Measurements from ENCODE around the gene MTOR. TPM values are rescaled to one million over a fixed set of nuclear protein-coding genes. Genes with fewer than 3 reads are reported as not detected.

Gene MTOR
- total and polyA plus RNA-seq, 10 of the 15 experiments (the other 5 are each of a cell fraction or from before 2014, with no cell fraction given), result 6.6 to 41.8 (median 29.8) TPM

GRCh38 chr1:11152755-11153154 is 109.6 kb downstream of the MTOR start:
- no peak for DNase-seq (ENCODE audit: low read depth, low spot score)
- Histone ChIP-seq H3K4me2 (ENCODE audit: control insufficient read depth, insufficient read depth) (no peak overlapping the region), H3K4me3 (no peak overlapping the region), H3K4me1 (ENCODE audit: control insufficient read depth, insufficient read depth, low read length) (no peaks in the 10 kb centered on the region), H3K9ac (ENCODE audit: control insufficient read depth, insufficient read depth, low read length) (no peak overlapping the region), H3K79me2 (ENCODE audit: control insufficient read depth, insufficient read depth, low read length) (no peaks in the 10 kb centered on the region), H2AFZ (ENCODE audit: control insufficient read depth, low read depth, low read length) (no peak overlapping the region), H3K36me3 (ENCODE audit: control insufficient read depth in 2 of 2, insufficient read depth in 2 of 2, low read length in 1 of 2) (peaks cover 4 to 36% of the 10 kb centered on the region in 2 experiments), H4K20me1 (ENCODE audit: control insufficient read depth, insufficient read depth) (no peaks in the 10 kb centered on the region; the same call in 1 of the 2 replicates), H3K9me3 (replicated peaks; ENCODE audit: control insufficient read depth, insufficient read depth, low read length) (no peaks in the 10 kb centered on the region), H3K27me3 (replicated peaks in 1 of 2; ENCODE audit: control insufficient read depth in 2 of 2, insufficient read depth in 2 of 2, low read length in 1 of 2) (no peaks in the 10 kb centered on the region), H3K27ac (ENCODE audit: control insufficient read depth, insufficient read depth) (no peak overlapping the region)
- CTCF ChIA-PET, result no interaction called here
- intact Hi-C loops (cut with micrococcal nuclease; ENCODE audit: unreplicated experiment), result no loop called here
- in situ Hi-C loops (cut with MboI), result no loop called here
- FAIRE-seq, result no peak
- SMC1A ChIA-PET (ENCODE audit: uncharacterized antibody, unreplicated experiment), result interaction anchor here (1.1 to 1.3 kb wide), 2 partner anchors 16 to 115 kb away, joined by 3 read pairs; no protein-coding TSS in a partner anchor
- WGBS (ENCODE audit: insufficient coverage, insufficient replicate concordance, low lambda C conversion rate, missing lambda C conversion rate), result 97% methylated on average over 9 of the region's 9 CpGs
- TF ChIP-seq, protein P1, sequence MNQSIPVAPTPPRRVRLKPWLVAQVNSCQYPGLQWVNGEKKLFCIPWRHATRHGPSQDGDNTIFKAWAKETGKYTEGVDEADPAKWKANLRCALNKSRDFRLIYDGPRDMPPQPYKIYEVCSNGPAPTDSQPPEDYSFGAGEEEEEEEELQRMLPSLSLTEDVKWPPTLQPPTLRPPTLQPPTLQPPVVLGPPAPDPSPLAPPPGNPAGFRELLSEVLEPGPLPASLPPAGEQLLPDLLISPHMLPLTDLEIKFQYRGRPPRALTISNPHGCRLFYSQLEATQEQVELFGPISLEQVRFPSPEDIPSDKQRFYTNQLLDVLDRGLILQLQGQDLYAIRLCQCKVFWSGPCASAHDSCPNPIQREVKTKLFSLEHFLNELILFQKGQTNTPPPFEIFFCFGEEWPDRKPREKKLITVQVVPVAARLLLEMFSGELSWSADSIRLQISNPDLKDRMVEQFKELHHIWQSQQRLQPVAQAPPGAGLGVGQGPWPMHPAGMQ (IDR thresholded peaks at IDR 0.05; ENCODE audit: borderline replicate concordance), result no peak
- TF ChIP-seq HDAC2 (IDR thresholded peaks at IDR 0.05), result no peak
- no peak for TF ChIP-seq CHD1 (IDR thresholded peaks at IDR 0.05; ENCODE audit: low read depth, low read length)
- TF ChIP-seq GATAD2B (conservative IDR thresholded peaks at IDR 0.05; ENCODE audit: low read depth), result no peak
- TF ChIP-seq HDGF (IDR thresholded peaks at IDR 0.05), result no peak
- TF ChIP-seq PML (IDR thresholded peaks at IDR 0.05; ENCODE audit: low read length), result no peak
- TF ChIP-seq BCLAF1 (IDR thresholded peaks at IDR 0.05), result no peak
- TF ChIP-seq FOXM1 (IDR thresholded peaks at IDR 0.05; ENCODE audit: low read depth, low read length), result no peak
- TF ChIP-seq PAX5 (IDR thresholded peaks at IDR 0.05; ENCODE audit: borderline replicate concordance, low read depth, low read length), result no peak
- TF ChIP-seq ZNF622 (IDR thresholded peaks at IDR 0.05), result no peak
- TF ChIP-seq NFYB (IDR thresholded peaks at IDR 0.05; ENCODE audit: insufficient read depth, low read depth, low read length), result no peak
- ATAC-seq, result no peak
- no TSS peak for BruUV-seq (replicated peaks)
- POLR2A ChIA-PET, result no interaction called here
- RAD21 ChIA-PET (ENCODE audit: unreplicated experiment), result interaction anchor here (1.0 kb wide), 1 partner anchor 8 kb away, joined by 3 read pairs; no protein-coding TSS in a partner anchor
